Germinal center (tissue), 1 donor: ENCODE results near the gene VEZT.
"Not testable (repeated sequence)": the region's sequence is repeated elsewhere in the genome, so short reads cannot be mapped to it uniquely, and the experiment has no call there.

Source experiments
- DNase-seq: peaks from one replicate; pipeline ENCODE4 v3.0.0; 2012; ENCODE audit warnings: mixed read lengths, low spot score

The VEZT gene

DNA sequence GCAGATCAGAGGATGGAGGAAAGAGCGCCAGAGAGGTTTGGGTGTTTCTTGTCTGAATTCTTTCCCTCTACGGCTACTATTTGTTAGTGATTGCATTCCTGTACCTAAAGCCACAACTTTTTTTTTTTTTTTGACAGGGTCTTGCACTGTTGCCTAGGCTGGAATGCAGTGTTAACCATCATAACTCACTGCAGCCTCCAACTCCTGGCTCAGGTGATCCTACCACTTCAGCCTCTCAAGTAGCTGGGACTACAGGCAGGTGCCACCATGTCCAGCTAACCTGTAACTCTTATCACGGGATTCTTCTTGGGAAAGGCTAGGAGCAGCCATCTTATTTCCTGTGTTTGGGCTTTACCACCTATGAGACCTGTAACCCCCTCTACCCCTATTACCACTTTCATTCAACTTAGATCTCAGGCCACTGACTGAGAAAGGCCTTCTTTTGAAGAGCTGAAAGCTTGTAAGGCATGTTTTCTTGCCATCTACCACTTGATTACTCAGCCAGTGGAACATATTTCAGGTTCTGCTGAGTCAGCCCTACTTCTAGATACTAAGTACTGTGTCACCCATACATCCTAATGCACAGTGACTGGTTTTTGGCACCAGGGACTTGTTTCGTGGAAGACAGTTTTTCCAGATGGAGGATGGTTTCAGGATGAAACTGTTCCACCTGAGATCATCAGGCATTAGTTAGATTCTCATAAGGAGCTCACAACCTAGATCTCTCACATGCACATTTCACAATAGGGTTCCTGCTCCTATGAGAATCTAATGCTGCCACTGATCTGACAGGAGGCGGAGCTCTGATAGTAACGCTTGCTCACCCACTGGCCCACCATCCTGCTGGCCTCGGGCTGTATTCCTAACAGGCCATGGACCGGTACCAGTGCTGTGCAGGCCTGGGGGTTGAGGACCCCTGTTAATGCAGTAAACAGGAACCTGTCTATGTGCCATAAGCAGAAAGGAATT lies 6.9 kb downstream of the VEZT start:
- no peak for DNase-seq

DNA sequence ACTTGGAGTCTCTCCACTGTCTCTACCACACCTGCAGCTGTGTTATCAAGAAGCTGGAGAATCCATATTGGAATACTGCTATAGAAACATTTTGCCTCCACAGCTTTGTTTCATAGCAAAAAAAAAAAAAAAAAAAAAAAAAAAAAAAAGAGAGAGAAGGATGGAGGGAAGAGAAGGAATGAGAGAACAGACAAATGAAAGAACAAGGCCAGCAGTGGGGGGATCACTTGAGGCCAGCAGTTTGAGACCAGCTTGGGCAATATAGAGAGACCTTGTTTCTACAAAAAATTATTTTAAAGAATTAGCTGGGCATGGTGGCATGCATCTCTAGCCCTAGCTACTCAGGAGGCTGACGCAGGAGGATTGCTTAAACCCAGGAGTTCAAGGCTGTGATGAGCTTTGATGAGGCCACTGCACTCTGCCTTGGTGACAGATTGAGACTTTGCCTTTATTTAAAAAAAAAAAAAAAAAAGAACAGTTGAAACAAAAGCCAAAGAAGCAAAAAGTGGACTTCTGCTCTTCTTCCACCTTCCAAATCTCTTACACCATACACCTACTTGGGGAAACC lies 8.1 kb downstream of the VEZT start:
- DNase-seq = no peak

DNA sequence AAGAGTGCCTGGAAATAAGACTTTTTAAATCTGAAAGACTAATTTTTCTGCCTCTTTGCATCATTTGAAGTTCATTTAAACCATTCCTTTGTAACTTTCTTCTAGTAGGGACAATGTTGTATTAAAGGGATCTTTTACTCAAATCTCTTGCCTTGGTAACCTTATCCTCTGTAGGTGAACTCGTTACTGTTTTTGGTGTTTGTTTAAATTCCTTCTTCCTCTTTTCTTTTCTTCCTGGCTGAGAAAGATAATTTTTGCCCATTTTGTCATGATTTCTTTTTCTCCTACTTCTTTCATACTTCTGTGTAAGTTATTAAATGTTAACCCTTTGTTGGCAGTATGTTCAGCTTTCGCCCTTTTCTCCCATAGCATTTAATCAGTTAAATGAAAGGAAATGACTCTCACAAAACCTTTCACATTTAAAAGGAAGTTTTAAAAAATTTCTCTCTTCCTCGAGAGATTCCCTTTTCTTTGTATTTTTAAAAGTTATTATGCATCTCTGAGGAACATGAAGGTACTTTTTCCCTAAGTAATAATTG lies 10.3 kb downstream of the VEZT start:
- DNase-seq = no peak

DNA sequence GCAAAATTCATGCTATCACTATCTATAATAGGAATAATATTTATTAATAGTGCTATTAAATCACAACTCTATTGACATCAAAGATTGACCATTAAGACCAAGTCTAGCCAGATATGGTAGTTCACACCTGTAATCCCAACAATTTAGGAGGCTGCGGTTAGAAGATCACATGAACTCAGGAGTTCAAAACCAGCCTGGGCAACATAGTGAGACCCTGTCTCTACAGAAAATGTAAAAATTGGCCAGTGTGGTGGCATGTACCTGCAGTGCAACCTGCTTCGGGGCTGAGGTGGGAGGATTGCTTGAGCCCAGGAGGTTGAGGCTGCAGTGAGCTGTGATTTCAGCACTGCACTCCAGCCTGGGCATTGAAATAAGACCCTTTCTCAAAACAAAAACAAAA lies 11.0 kb downstream of the VEZT start:
- DNase-seq = no peak

DNA sequence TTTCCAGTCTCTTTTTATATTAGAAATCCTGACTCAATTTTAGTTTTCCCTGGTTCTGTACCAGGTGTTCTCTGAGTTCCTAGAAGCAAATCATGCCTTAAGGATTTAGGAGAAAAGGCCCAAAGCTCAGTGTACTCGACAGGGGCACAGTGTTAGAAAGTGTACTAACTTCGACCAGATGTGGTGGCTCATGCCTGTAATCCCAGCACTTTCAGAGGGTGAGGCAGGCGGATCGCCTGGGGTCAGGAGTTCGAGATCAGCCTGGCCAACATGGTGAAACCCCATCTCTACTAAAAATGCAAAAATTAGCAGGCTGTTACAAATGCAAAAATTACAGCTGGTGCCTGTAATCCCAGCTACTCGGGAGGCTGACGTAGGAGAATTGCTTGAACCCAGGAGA lies 12.0 kb downstream of the VEZT start:
- DNase-seq = no peak

DNA sequence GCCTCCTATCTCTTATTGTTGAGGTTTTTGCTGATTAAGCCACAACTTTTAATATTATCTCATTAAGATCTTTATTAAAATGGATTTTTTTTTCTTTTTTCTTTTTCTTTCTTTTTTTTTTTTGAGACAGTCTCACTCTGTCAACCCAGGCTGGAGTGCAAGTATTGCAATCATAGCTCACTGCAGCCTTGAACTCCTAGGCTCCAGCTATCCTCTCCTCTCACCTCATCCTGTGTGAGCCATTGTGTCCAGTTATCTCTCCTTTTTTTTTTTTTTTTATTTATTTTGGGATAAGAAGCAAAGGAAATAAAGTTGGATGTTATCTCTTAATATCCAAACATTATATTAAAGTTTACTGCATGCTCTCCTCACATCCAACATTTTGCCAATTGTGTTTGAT lies 12.7 kb downstream of the VEZT start:
- no peak for DNase-seq

DNA sequence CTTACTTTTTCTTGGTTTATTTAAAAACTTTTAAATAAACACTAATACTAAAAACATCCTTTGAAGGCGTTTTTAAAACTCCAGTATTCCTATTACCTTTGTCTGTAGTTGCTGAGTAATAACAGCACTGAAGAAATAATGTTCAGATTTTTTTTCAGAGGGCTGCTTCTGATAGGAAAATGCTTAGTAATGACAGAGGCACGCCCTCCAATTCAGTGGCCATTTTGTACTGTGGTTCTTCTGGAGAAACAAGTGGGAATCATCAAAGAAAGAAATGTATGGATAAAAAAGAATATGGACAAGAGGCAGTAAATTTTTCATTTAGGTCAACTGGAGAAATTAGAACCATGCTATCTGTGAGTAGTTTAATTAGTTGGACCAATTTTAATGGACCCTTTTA lies 13.6 kb downstream of the VEZT start:
- DNase-seq = no peak

DNA sequence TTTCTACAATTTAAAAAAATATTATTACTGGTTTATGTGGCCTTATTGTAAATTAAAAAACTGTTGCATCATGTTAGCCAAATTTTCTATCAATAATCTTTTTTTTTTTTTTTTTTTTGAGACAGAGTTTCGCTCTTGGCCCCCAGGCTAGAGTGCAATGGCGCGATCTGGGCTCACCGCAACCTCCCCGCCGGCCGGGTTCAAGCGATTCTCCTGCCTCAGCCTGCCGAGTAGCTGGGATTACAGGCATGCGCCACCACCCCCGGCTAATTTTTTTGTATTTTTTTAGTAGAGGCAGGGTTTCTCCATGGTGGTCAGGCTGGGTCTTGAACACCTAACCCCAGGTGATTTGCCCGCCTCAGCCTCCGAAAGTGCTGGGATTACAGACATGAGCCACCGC lies 16.6 kb downstream of the VEZT start:
- DNase-seq = not testable (repeated sequence)

DNA sequence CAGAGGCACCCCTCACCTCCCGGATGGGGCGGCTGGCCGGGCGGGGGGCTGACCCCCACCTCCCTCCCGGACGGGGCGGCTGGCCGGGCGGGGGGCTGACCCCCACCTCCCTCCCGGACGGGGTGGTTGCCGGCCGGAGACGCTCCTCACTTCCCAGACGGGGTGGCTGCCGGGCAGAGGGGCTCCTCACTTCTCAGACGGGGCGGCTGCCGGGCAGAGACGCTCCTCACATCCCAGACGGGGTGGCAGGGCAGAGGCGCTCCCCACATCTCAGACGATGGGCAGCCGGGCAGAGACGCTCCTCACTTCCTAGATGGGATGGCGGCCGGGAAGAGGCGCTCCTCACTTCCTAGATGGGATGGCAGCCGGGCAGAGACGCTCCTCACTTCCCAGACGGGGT lies 18.0 kb downstream of the VEZT start:
- not testable (repeated sequence) for DNase-seq

DNA sequence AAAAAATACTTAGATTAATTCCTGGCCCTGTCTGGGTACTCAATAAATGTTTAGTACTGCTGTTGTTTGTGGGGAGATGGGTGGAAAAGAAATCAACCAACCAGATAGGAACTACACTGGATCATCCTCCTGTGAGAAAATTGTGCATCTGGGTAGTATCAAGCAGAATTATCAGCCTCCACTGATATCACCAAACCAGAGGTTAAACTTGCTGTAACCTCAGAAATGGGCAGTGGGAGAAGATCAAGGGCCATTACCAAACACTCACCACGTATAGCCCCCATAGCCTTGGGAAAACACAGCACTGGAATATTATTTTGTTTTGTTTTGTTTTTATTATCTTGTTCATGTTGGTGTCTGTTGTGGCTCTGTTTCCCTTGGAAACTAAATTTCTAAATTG lies 19.7 kb downstream of the VEZT start:
- no peak for DNase-seq

DNA sequence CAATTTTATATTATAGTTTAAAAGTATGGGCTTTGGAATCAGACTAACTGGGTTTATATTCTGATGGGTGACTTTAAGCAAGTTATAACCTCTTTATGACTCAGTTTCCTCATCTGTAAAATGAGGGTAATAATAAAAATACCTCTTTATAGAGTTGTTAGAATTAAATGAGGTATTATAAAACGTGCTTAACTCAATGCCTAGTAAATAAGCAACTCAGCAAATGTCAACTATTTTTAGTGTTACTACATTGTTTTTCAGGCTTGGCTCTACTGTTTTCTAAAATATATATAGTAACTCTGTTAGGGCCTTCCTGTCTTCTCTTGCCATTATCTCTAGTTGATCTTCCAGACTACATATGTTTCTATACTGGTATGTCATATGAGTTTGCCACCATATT lies 20.5 kb downstream of the VEZT start:
- no peak for DNase-seq

DNA sequence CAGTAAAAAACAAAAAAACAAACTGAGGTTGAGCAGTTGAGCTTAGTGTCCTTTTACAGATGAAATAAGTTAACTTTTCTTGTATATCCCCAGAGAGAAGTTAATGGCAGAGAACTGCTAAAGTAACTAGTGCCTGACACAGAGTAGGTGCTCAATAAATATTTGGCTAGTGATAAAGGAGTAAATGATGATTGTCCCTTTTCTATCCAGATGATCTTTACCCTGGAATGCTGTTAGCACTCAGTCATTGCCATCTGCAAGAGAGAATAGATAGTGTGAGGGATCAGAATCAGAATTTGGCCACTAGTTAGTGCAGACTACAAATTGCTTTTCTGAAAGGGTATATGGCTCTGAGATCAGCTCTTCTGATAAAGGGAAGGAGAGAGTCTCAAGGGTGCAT lies 21.6 kb downstream of the VEZT start:
- no peak for DNase-seq

DNA sequence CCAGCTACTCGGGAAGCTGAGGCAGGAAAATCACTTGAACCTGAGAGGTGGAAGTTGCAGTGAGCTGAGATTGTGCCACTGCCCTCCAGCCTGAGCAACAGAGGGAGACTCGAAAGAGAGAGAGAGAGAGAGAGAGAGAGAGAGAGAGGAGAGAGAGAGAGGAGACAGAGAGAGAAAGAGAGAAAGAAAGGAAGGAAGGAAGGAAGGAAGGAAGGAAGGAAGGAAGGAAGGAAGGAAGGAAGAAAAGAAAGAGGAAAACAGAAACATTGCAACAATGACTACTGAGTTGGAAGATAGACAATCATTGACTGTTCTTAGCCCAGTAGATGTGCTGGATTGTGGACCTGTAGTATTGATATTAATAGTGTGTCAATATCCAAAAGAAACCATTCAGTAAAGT lies 22.2 kb downstream of the VEZT start:
- not testable (repeated sequence) for DNase-seq

DNA sequence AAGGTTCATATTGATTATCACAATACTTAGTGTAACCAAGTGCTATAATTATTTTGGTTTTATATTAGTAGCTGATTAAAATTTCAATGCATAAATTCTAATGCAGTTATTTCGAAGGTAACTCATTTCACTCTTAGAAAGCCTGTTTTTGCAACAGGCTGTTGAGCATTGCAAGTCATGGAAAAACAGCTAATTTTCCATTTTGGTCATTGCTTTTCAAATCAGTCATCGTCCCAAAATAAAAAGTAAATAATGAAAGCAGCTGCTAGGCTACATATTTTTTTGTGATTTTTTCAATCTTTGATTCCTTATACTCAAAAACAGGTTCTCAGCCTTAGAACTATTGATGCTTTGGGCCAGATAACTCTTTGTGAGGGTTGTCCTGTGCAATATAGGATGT lies 22.9 kb downstream of the VEZT start:
- DNase-seq = no peak

DNA sequence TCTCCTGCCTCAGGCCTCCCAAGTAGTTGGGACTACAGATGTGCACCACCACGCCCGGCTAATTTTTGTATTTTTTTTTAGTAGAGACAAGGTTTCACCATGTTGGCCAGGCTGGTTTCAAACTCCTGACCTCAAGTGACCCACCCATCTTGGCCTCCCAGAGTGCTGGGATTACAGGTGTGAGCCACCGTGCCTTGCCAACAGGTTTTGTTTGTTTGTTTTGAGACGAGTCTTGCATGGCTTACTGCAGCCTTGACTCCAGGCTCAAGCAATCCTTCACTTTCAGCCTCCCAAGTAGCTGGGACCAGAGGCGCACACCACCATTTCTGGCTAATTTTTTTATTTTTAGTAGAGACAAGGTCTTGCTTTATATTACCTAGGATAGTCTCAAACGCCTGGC lies 23.5 kb downstream of the VEZT start:
- not testable (repeated sequence) for DNase-seq

DNA sequence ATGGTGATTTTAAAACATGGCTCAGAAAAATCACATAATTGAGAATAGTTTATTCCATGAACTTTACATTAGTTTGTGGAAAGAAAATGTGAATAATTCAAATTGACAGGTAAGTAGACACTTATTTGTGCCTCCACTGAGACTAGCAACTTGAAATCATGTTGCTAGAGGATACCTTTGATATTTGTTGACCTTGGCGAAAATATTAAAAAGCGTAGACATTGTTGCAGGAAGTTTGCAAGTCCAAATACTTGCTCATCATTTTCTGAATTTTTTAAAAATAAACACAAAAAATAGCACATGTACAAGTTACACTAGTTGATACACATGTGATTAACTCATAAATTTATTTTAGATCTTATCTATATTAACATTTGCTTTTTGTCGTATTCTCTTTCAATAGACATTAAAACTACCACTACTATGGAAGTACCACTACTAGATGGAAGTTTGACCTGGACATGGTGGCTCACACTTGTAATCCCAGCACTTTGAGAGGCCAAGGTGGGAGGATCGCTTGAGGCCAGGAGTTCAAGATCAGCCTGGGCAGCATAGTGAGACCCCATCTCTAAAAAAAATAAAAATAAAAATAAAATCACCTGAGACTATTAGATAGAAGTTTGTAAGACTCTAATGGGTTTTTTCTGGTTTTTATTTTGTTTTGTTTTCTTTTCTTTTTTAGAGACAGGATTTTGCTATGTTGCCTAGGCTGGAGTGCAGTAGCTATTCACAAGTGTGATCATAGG lies 24.3 kb downstream of the VEZT start:
- no peak for DNase-seq

DNA sequence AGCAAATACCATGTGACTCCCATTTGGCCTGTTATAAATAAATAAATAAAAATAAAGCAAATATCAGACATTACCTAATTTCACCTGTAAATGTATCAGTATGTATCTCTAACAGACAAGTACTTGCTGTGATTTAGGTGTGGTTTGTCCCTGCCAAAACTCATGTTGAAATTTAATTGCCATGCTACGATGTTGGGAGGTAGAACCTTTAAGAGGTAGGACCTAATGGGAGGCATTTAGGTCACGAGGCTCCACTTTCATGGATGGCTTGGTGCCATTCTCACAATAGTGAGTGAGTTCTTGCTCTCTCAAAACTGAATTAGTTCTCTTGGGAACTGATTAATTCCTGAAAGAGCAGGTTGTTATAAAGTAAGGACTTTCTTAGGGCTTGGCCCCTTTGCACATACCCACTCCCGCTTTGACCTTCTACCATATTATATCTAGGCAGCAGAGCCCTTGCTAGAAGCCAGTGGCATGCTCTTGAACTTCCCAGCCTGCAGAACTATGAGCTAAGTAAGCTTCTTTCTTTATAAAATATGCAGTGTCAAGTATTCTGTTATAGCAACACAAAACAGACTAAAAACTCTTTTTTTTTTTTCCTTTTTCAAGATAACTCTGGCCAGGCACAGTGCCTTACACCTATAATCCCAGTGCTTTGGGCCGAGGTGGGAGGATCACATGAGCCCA lies 26.0 kb downstream of the VEZT start:
- DNase-seq = no peak

DNA sequence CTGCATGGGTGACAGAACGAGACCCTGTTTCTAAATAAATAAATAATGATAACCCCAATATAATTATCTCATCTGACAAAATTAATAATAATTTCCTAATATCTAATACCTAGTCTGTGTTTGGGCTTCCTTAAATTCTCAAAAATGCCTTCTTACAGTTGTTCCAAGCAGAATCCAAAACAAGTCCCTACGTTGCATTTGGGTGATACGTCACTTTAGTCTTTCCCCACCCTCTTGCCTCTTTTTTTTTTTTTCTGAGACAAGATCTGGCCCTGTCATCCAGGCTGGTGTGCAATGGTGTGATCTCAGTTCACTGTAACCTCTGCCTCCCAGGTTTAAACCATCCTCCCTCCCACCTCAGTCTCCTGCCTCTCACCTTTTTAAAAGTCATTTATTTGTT lies 26.7 kb downstream of the VEZT start:
- DNase-seq = no peak

DNA sequence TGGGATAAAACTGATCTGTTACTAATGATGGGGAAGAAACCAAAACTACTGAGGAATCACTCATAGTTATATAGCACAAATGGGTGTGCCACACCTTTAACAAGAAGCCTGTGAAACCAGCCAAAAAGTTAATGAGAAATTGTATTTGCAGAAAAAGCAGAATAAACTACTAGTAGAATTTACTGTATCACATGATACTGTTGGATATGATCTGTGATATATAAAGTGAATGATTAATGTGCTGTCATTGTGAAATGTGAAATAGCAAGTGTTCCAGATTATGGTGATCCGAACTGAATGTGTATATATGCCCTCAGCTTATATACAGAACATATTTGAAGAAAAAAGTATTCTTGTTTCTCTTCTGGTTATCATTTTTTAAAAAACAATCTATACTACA lies 30.5 kb downstream of the VEZT start:
- no peak for DNase-seq

DNA sequence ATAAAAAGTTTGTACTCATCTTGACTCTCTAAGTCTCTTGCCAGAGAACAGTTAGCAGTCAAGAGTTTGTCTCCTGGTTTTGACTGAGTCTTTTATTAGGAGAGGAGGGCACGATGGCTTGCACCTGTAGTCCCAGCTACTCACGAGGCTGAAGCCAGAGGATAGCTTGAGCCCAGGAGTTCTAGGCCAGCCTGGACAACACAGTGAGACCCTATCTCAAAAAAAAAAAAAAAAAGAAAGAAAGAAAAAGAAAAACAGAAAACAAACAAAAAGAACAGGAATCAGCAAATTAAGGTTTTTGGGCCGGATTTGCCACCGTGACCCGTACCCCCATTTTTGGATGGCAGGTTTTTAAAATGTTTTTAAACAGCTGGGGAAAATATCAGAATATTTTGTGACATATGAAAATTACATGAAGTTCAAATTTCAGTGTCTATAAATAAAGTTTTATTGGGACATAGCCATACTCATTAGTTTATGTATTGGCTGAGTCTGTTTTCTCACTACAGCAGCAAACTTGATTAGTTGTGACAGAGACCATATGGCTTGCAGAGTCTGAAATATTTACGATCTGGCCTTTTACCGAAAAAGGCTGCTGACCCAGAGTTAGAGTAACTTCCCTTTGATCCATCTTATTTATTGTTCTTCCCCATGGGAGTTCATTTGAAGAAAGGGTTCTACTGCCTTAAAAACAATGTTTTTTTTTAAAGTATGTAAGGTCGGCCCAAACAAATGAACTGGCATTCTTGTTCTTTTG lies 31.2 kb downstream of the VEZT start:
- no peak for DNase-seq

DNA sequence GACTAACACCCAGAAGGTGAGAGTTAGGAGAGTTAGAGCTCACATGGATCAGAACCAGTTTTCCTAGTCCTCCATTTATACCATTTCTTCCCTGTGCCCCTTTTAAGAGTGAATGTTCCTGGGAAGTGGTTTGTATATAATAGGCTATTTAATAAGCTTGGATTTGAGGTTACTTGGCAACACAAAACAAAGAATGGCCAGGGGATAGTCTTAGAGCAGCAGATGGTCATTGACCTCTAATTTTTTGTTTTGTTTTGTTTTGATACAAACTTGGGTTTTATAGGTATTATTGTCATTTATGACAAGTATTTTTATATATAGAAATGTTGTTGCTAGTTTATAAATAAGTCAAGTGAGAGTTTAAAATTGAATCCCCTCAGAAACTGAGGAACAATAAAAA lies 35.8 kb downstream of the VEZT start:
- no peak for DNase-seq
